ENCODE data around the gene MEF2A.

DNA sequence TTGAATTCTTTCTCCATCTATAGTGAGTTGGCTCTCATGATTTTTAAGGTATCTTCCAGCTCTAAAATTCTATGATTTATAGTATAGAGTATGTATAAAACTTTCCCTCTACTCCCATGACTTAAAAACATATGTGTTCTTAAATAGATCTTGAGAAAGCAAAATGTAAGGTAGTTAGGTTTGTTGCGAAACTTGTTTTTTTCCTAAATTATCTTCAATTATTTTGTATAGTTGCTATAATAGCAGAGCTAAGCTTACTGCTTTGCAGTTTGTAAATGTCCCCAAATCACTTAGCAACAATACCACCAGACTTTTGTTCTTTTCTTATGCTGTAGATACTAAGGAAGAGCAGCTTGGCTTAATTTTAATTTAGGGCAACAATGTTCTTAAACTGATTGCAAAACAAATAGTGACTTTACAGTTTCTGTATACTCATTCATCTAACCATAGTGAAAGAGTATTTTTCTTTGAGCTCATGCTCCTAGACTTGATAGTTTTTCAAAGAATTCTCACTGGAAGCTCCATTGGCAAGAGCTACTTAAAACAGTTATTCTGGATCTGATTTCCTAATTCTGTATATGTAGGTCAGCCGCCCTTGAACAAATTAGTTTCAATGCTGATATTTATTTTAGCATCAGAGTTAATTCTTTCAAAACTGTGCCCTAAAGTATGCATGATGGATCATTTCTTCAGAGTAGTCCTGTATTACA, 106.3 kb downstream of the MEF2A start:
- TF ChIP-seq EZH2 (IDR thresholded peaks at IDR 0.05; ENCODE audit: low read length, unreplicated experiment) (no peak), EZH2phosphoT487 (IDR thresholded peaks at IDR 0.05; ENCODE audit: borderline replicate concordance, low read length) (no peak)
- TF ChIP-seq, protein P1, sequence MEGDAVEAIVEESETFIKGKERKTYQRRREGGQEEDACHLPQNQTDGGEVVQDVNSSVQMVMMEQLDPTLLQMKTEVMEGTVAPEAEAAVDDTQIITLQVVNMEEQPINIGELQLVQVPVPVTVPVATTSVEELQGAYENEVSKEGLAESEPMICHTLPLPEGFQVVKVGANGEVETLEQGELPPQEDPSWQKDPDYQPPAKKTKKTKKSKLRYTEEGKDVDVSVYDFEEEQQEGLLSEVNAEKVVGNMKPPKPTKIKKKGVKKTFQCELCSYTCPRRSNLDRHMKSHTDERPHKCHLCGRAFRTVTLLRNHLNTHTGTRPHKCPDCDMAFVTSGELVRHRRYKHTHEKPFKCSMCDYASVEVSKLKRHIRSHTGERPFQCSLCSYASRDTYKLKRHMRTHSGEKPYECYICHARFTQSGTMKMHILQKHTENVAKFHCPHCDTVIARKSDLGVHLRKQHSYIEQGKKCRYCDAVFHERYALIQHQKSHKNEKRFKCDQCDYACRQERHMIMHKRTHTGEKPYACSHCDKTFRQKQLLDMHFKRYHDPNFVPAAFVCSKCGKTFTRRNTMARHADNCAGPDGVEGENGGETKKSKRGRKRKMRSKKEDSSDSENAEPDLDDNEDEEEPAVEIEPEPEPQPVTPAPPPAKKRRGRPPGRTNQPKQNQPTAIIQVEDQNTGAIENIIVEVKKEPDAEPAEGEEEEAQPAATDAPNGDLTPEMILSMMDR (conservative IDR thresholded peaks at IDR 0.05; ENCODE audit: low read depth, low read length) = no peak
